ENCODE results near the gene ZBED5. TPM values are rescaled to one million over a fixed set of nuclear protein-coding genes. Genes with fewer than 3 reads are reported as not detected.
A peak's percentile ranks its signal among the peaks of the same experiment; 100 is the strongest.

Gene ZBED5
- total and polyA plus RNA-seq, 9 of the 15 experiments (the other 6 are each of a cell fraction or from before 2014, with no cell fraction given): 12.4 to 70.7 (median 26.8) TPM

- TF ChIP-seq TFAM (CRISPR knock-in tag; conservative IDR thresholded peaks at IDR 0.05): no peak
- 0 out of 2 replicates have a peak, but pooled peaks have one; percentile 24 for TF ChIP-seq ZC3H4 (CRISPR knock-in tag; IDR thresholded peaks at IDR 0.05; ENCODE audit: borderline replicate concordance)
- no peak for TF ChIP-seq ZNF408 (CRISPR knock-in tag; IDR thresholded peaks at IDR 0.05; ENCODE audit: low read depth)
- no peak for TF ChIP-seq BCL6 (CRISPR knock-in tag; IDR thresholded peaks at IDR 0.05)
- peak; percentile 70 for TF ChIP-seq NFIC (IDR thresholded peaks at IDR 0.05)
- TF ChIP-seq TBL1XR1 (IDR thresholded peaks at IDR 0.05; ENCODE audit: low read length in 2 of 2): peak; percentile 20 to 49; a peak in 2 of 4 replicates
- no peak for TF ChIP-seq PTRF (tag; IDR thresholded peaks at IDR 0.05)
- no peak for TF ChIP-seq ZNF785 (CRISPR knock-in tag; IDR thresholded peaks at IDR 0.05)
- peak; percentile 92 for TF ChIP-seq C11orf30 (IDR thresholded peaks at IDR 0.05; ENCODE audit: low read depth)
- TF ChIP-seq COPS2 (conservative IDR thresholded peaks at IDR 0.05): no peak
- peak; percentile 97 for TF ChIP-seq ATF3 (IDR thresholded peaks at IDR 0.05)
- TF ChIP-seq ATF3 (CRISPR knock-in tag; conservative IDR thresholded peaks at IDR 0.05): peak; percentile 91; the same call in 1 of the 2 replicates
- TF ChIP-seq ZNF224 (CRISPR knock-in tag; IDR thresholded peaks at IDR 0.05): no peak
- TF ChIP-seq SAFB (IDR thresholded peaks at IDR 0.05; ENCODE audit: borderline replicate concordance, low read depth, low read length): no peak
- peak in 1 of 2 experiments; percentile 94; a peak in 3 of 4 replicates for TF ChIP-seq MLLT1 (IDR thresholded peaks at IDR 0.05)
- TF ChIP-seq YY1 (IDR thresholded peaks at IDR 0.05; ENCODE audit: borderline replicate concordance in 1 of 3, control insufficient read depth in 1 of 3, extremely low read depth in 1 of 3, insufficient read depth in 3 of 3, insufficient read length in 1 of 3, insufficient replicate concordance in 2 of 3, low read depth in 1 of 3, low read length in 2 of 3): peak in 1 of 3 experiments; percentile 48
- peak; percentile 59; the same call in 1 of the 2 replicates for TF ChIP-seq ZNF644 (tag; IDR thresholded peaks at IDR 0.05; ENCODE audit: low read depth)
- TF ChIP-seq BRD4 (IDR thresholded peaks at IDR 0.05): no peak; the same call in 1 of the 2 replicates
- no peak for TF ChIP-seq ID3 (CRISPR knock-in tag; IDR thresholded peaks at IDR 0.05)
- TF ChIP-seq ID3 (tag; IDR thresholded peaks at IDR 0.05): no peak
- TF ChIP-seq NR4A1 (CRISPR knock-in tag; IDR thresholded peaks at IDR 0.05): no peak
- peak; percentile 7; the same call in 1 of the 2 replicates for TF ChIP-seq NR4A1 (tag; IDR thresholded peaks at IDR 0.05)
- peak; percentile 77 for TF ChIP-seq CREM (IDR thresholded peaks at IDR 0.05; ENCODE audit: low read depth)
- 0 out of 2 replicates have a peak, but pooled peaks have one; percentile 21 for TF ChIP-seq KAT7 (CRISPR knock-in tag; IDR thresholded peaks at IDR 0.05; ENCODE audit: borderline replicate concordance)
- TF ChIP-seq CHD1 (IDR thresholded peaks at IDR 0.05; ENCODE audit: low read length): peak; percentile 42
- TF ChIP-seq RUNX1 (IDR thresholded peaks at IDR 0.05; ENCODE audit: low read depth): peak; percentile 90; the same call in 1 of the 2 replicates
These were observed 41.4 kb upstream of the ZBED5 start (continued) for GRCh38 chr11:10899121-10899830.
